PC-9 (cell line): ENCODE measurements around the gene PSME1. TPM values are rescaled to one million over a fixed set of nuclear protein-coding genes. Genes with fewer than 3 reads are reported as not detected.

Experiments used
- BruUV-seq: library from RNA; stranded (reverse); fragments of 400-500 nt; replicated peaks from 2 replicates; lab custom pipeline; 2021; lab: Mats Ljungman, UMichigan
- CTCF ChIA-PET: fragments of 300-600 bp; sonication (Branson Sonifier 250); formaldehyde crosslinking; loops from one replicate; lab custom pipeline; 2022; ENCODE audit warnings: antibody characterized with exemption; lab: Charles Lee
- POLR2A ChIA-PET: fragments of 300-600 bp; sonication (Branson Sonifier 250); formaldehyde crosslinking; loops from one replicate; lab custom pipeline; 2022; ENCODE audit warnings: antibody characterized with exemption; ENCODE audit not compliant: unreplicated experiment; lab: Charles Lee
- DNase-seq, 2 experiments: peaks; one replicate each; pipeline versions ENCODE4 v3.0.0 to v3.0.0-alpha.2; 2015 to 2022; ENCODE audit warnings: mixed read lengths in 1 of 2
- H2AFZ ChIP-seq: fragments of 200-600 bp; sonication (generic); 2 replicates; pipeline ENCODE4 v1.8.1; 2017; ENCODE audit warnings: antibody characterized with exemption
- H3F3A ChIP-seq: fragments of 200-600 bp; sonication (generic); 2 replicates; pipeline ENCODE4 v1.8.1; 2017; ENCODE audit warnings: antibody characterized with exemption, mild to moderate bottlenecking, low read depth; ENCODE audit not compliant: insufficient read depth
- H3K27ac ChIP-seq: fragments of 200-600 bp; sonication (generic); 2 replicates; pipeline ENCODE4 v1.6.1; 2016; ENCODE audit warnings: mixed run types
- H3K27me3 ChIP-seq: fragments of 200-600 bp; sonication (generic); 2 replicates; pipeline ENCODE4 v1.6.1; 2016; ENCODE audit warnings: low read depth, mixed run types; ENCODE audit not compliant: insufficient read depth
- H3K36me3 ChIP-seq: fragments of 200-600 bp; sonication (generic); 2 replicates; pipeline ENCODE4 v1.6.1; 2016; ENCODE audit warnings: low read depth, mixed run types
- H3K4me1 ChIP-seq: fragments of 200-600 bp; sonication (generic); replicated peaks from 2 replicates; pipeline ENCODE4 v1.6.1; 2016; ENCODE audit warnings: mixed run types; ENCODE audit not compliant: insufficient read depth
- H3K4me2 ChIP-seq: fragments of 200-600 bp; sonication (generic); 2 replicates; pipeline ENCODE4 v1.6.1; 2017; ENCODE audit warnings: mixed run types
- H3K4me3 ChIP-seq: fragments of 200-600 bp; sonication (generic); 2 replicates; pipeline ENCODE4 v1.6.1; 2016; ENCODE audit warnings: mixed run types
- H3K79me2 ChIP-seq: fragments of 200-600 bp; sonication (generic); 2 replicates; pipeline ENCODE4 v1.6.1; 2017; ENCODE audit warnings: low read depth, mixed run types
- H3K9me2 ChIP-seq: fragments of 200-600 bp; sonication (generic); 2 replicates; pipeline ENCODE4 v1.8.1; 2017; ENCODE audit warnings: mild to moderate bottlenecking; ENCODE audit not compliant: insufficient read depth
- H3K9me3 ChIP-seq: fragments of 200-600 bp; sonication (generic); 2 replicates; pipeline ENCODE4 v1.8.1; 2016; ENCODE audit warnings: low read depth; ENCODE audit not compliant: insufficient read depth
- H4K20me1 ChIP-seq: fragments of 200-600 bp; sonication (generic); 2 replicates; pipeline ENCODE4 v1.8.1; 2017; ENCODE audit not compliant: insufficient read depth
- CTCF ChIP-seq: fragments of 200-600 bp; sonication (generic); conservative IDR thresholded peaks from 2 replicates; pipeline ENCODE4 v1.6.1; 2017; ENCODE audit warnings: mixed run types, antibody characterized with exemption, mild to moderate bottlenecking, moderate library complexity
- EZH2 ChIP-seq: fragments of 200-600 bp; sonication (generic); IDR thresholded peaks from 2 replicates; pipeline ENCODE4 v1.8.0; 2017; ENCODE audit warnings: antibody characterized with exemption, low read depth
- intact Hi-C: fragments of 100-400 bp; cut with micrococcal nuclease; formaldehyde crosslinking; loops from one replicate; pipeline ENCODE4 v1.10.0; 2022; ENCODE audit not compliant: unreplicated experiment
- total RNA-seq: library from RNA; stranded (reverse); gene quantifications from 2 replicates; pipeline ENCODE4 v1.2.3, GENCODE V29; 2021

The PSME1 gene
- total RNA-seq, 1 experiment from 2014 or later, result 174 TPM

DNA sequence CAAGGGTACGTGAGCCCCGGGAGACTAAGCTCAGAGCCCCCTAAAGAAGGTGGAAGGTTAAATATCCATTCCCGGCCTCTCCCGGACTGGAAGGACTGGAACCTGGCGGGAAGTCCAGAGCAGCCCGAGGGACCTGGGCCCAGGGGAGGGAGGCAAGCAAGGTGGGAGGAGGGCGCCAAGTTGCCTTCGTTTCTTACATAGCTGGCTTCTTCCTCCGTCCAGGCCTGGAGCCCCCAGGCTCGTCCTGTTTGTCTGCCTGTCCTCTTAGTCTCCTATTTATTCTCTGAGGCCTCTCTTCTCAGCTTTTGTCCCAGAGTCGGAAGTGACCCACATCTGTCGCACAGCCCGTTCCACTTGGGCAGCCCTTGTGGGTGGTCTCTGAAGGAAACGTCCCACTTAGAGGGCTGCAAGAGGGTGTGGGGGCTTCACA is 41.1 kb upstream of the PSME1 start:
- Histone ChIP-seq H3K9me2 (0 out of 2 replicates have a peak, but pooled peaks cover 3% of the 10 kb centered on the region), H3K4me2 (peak overlapping the region; percentile 91), H4K20me1 (no peaks in the 10 kb centered on the region), H3K27me3 (no peaks in the 10 kb centered on the region), H3F3A (peaks cover 4% of the 10 kb centered on the region; the same call in 1 of the 2 replicates), H2AFZ (peak overlapping the region; percentile 91), H3K79me2 (peaks cover 12% of the 10 kb centered on the region), H3K4me1 (peaks cover 12% of the 10 kb centered on the region), H3K9me3 (no peaks in the 10 kb centered on the region), H3K27ac (peak overlapping the region; percentile 57), H3K4me3 (peak overlapping the region; percentile 78), H3K36me3 (no peaks in the 10 kb centered on the region)
- TF ChIP-seq CTCF, result no peak
- no peak for TF ChIP-seq EZH2
- POLR2A ChIA-PET, result interaction anchor here (0.6 to 0.7 kb wide), 2 partner anchors 14 to 20 kb away, joined by 3 read pairs; partner anchors contain the start of gene NRL
- no peak for DNase-seq
- intact Hi-C loops, result loop anchor here (1.0 to 5.0 kb wide), 2 partner anchors 15 to 67 kb away; partner anchors contain the start of gene IRF9
- CTCF ChIA-PET, result interaction anchor here (0.6 to 1.2 kb wide), 4 partner anchors 14 to 212 kb away, joined by 3 to 4 read pairs (median 3); no protein-coding TSS in a partner anchor
- BruUV-seq, result no TSS peak

GRCh38 chr14:24095271-24096068 is 40.5 kb upstream of the PSME1 start:
- H3K79me2 ChIP-seq, result peaks cover 12% of the 10 kb centered on the region
- peak overlapping the region; percentile 91 for H3K4me2 ChIP-seq
- H3K27me3 ChIP-seq, result no peaks in the 10 kb centered on the region
- TF ChIP-seq CTCF (no peak), EZH2 (no peak)
- BruUV-seq, result no TSS peak
- ChIA-PET POLR2A (interaction anchor here (0.6 to 0.7 kb wide), 2 partner anchors 13 to 20 kb away, joined by 3 read pairs; partner anchors contain the start of gene NRL), CTCF (interaction anchor here (0.5 to 1.0 kb wide), 4 partner anchors 14 to 211 kb away, joined by 3 to 4 read pairs (median 3); no protein-coding TSS in a partner anchor)
- no peaks in the 10 kb centered on the region for H3K9me3 ChIP-seq
- peaks cover 4% of the 10 kb centered on the region; the same call in 1 of the 2 replicates for H3F3A ChIP-seq
- no peaks in the 10 kb centered on the region for H4K20me1 ChIP-seq
- DNase-seq, result peak in 1 of 2 experiments; percentile 24
- intact Hi-C loops, result no loop called here
- 0 out of 2 replicates have a peak, but pooled peaks cover 3% of the 10 kb centered on the region for H3K9me2 ChIP-seq
- H3K36me3 ChIP-seq, result no peaks in the 10 kb centered on the region
- peaks cover 12% of the 10 kb centered on the region for H3K4me1 ChIP-seq
- H3K27ac ChIP-seq, result no peak overlapping the region
- no peak overlapping the region for H2AFZ ChIP-seq
- H3K4me3 ChIP-seq, result peak overlapping the region; percentile 78

- Histone ChIP-seq H3K4me1 (peaks cover 12% of the 10 kb centered on the region), H3K9me2 (0 out of 2 replicates have a peak, but pooled peaks cover 3% of the 10 kb centered on the region), H3K4me3 (no peak overlapping the region), H2AFZ (no peak overlapping the region), H3K36me3 (no peaks in the 10 kb centered on the region), H3K4me2 (no peak overlapping the region), H3F3A (peaks cover 4% of the 10 kb centered on the region; the same call in 1 of the 2 replicates), H3K27me3 (no peaks in the 10 kb centered on the region), H3K27ac (no peak overlapping the region), H3K9me3 (no peaks in the 10 kb centered on the region), H4K20me1 (no peaks in the 10 kb centered on the region), H3K79me2 (peaks cover 12% of the 10 kb centered on the region)
- POLR2A ChIA-PET, result no interaction called here
- no peak for DNase-seq
- CTCF ChIA-PET, result no interaction called here
- TF ChIP-seq EZH2 (no peak), CTCF (no peak)
- intact Hi-C loops, result no loop called here
- no TSS peak for BruUV-seq
These were observed 39.3 kb upstream of the PSME1 start for GRCh38 chr14:24096545-24097181.
